SKM-1 treated with dmso at 0.1 percent for 144 hours (cell line): Measurements from ENCODE around the gene PLEKHG5.
"Not testable (repeated sequence)": the region's sequence is repeated elsewhere in the genome, so short reads cannot be mapped to it uniquely, and the experiment has no call there.

Experiments
- DNase-seq: peaks from one replicate; lab custom pipeline; 2025; ENCODE audit not compliant: unreplicated experiment; lab: John Stamatoyannopoulos, UW

The PLEKHG5 gene

GRCh38 chr1:6497215-6497866, 5.9 kb upstream of the PLEKHG5 start:
- no peak for DNase-seq

- DNase-seq, result no peak
Observed at GRCh38 chr1:6496890-6497214, 5.4 kb upstream of the PLEKHG5 start.

GRCh38 chr1:6496365-6496721, 4.9 kb upstream of the PLEKHG5 start:
- DNase-seq, result no peak

- no peak for DNase-seq
Observed at GRCh38 chr1:6495540-6496364, 4.3 kb upstream of the PLEKHG5 start.

- no peak for DNase-seq
Observed at GRCh38 chr1:6495041-6495441, 3.6 kb upstream of the PLEKHG5 start.

GRCh38 chr1:6494627-6495026, 3.2 kb upstream of the PLEKHG5 start:
- DNase-seq, result no peak

- not testable (repeated sequence) for DNase-seq
Observed at GRCh38 chr1:6493834-6494223, 2.4 kb upstream of the PLEKHG5 start.

GRCh38 chr1:6491966-6492365, 499 bp upstream of the PLEKHG5 start:
- DNase-seq, result no peak

- DNase-seq, result no peak
Observed at GRCh38 chr1:6491081-6491449, 402 bp downstream of the PLEKHG5 start.

GRCh38 chr1:6490181-6491080, 1.0 kb downstream of the PLEKHG5 start:
- DNase-seq, result no peak

GRCh38 chr1:6489799-6490180, 1.7 kb downstream of the PLEKHG5 start:
- DNase-seq, result peak; percentile 73

- DNase-seq, result no peak
Observed at GRCh38 chr1:6489383-6489765, 2.1 kb downstream of the PLEKHG5 start.

- DNase-seq, result no peak
Observed at GRCh38 chr1:6488602-6489382, 2.7 kb downstream of the PLEKHG5 start.

GRCh38 chr1:6487804-6488484, 3.5 kb downstream of the PLEKHG5 start:
- no peak for DNase-seq

GRCh38 chr1:6486433-6487011, 4.9 kb downstream of the PLEKHG5 start:
- peak; percentile 66 for DNase-seq

- no peak for DNase-seq
Observed at GRCh38 chr1:6485168-6486101, 6.0 kb downstream of the PLEKHG5 start.

- DNase-seq, result no peak
Observed at GRCh38 chr1:6484826-6485167, 6.7 kb downstream of the PLEKHG5 start.

GRCh38 chr1:6483761-6484117, 7.7 kb downstream of the PLEKHG5 start:
- DNase-seq, result no peak

GRCh38 chr1:6483017-6483760, 8.3 kb downstream of the PLEKHG5 start:
- DNase-seq, result no peak
